Lung (tissue), 12 donors: Measurements from ENCODE around the gene GIT1. TPM values are rescaled to one million over a fixed set of nuclear protein-coding genes. Genes with fewer than 3 reads are reported as not detected.

Experiments used
- ATAC-seq: fragments of 200-7000 bp; cut with Tn5 transposase; one replicate; pipeline ENCODE4 v1.9.1; 2020; ENCODE audit warnings: moderate number of reproducible peaks; ENCODE audit not compliant: insufficient read depth, low FRiP score
- DNase-seq, 3 donors: peaks; one replicate each; pipeline ENCODE4 v3.0.0-alpha.2; 2013 to 2017
- H3K27ac ChIP-seq, 2 donors: one replicate each; pipeline ENCODE4 v1.5.1; 2013; ENCODE audit warnings: mild to moderate bottlenecking in 2 of 2, moderate library complexity in 2 of 2, control low read depth in 1 of 2, inconsistent platforms in 1 of 2, low read depth in 1 of 2, low read length in 1 of 2
- H3K27me3 ChIP-seq, 3 donors: one replicate each; pipeline ENCODE4 v1.5.1; 2013; ENCODE audit warnings: low read length in 2 of 3; ENCODE audit not compliant: control insufficient read depth in 3 of 3, insufficient read depth in 3 of 3
- H3K36me3 ChIP-seq, 4 donors: one replicate each; pipeline ENCODE4 v1.5.1; 2013; ENCODE audit warnings: low read length in 4 of 4, mild to moderate bottlenecking in 1 of 4, moderate library complexity in 1 of 4; ENCODE audit not compliant: control insufficient read depth in 4 of 4, insufficient read depth in 4 of 4
- H3K4me1 ChIP-seq, 5 donors: one replicate each; pipeline ENCODE4 v1.5.1; 2013; ENCODE audit warnings: low read length in 5 of 5, mild to moderate bottlenecking in 2 of 5, moderate library complexity in 1 of 5; ENCODE audit not compliant: control insufficient read depth in 5 of 5, insufficient read depth in 5 of 5
- H3K4me3 ChIP-seq: one replicate; pipeline ENCODE4 v1.5.1; 2013; ENCODE audit warnings: mild to moderate bottlenecking, control low read depth, moderate library complexity
- H3K9ac ChIP-seq, 2 donors: one replicate each; pipeline ENCODE4 v1.5.1; 2013; ENCODE audit warnings: low read length in 2 of 2, control low read depth in 1 of 2; ENCODE audit not compliant: insufficient read depth in 1 of 2
- H3K9me3 ChIP-seq, 4 donors: one replicate each; pipeline ENCODE4 v1.5.1; 2013; ENCODE audit warnings: low read length in 3 of 4, mild to moderate bottlenecking in 1 of 4, moderate library complexity in 1 of 4; ENCODE audit not compliant: control insufficient read depth in 4 of 4, insufficient read depth in 3 of 4
- CTCF ChIP-seq: IDR thresholded peaks from 2 replicates; pipeline ENCODE4 v1.5.1; 2012; ENCODE audit warnings: mild to moderate bottlenecking; ENCODE audit errors: control extremely low read depth, extremely low read depth
- WGBS, 2 donors: extraction: QIAGEN DNeasy Blood & Tissue Kit; methylation state at CpG; one replicate each; pipeline ENCODE4 v1.1.7; 2013; 5-methylcytosine and 5-hydroxymethylcytosine counted together
- polyA plus RNA-seq, 2 donors: library from polyadenylated mRNA; stranded (reverse); fragments of 200-250 nt; gene quantifications; one replicate each; pipeline ENCODE4 v1.2.1, GENCODE V29; 2013
- total RNA-seq, 2 donors: library from RNA; depleted of rRNA in 1 of 2; stranded (reverse); fragments of >200 nt in 1 of 2; gene quantifications; one replicate each; pipeline ENCODE4 v1.2.1, GENCODE V29; 2014 to 2021
- donor health status: control.
- donor health status: control.
- donor health status: Bipolar disorder and iron deficiency.
- donor health status: healthy.
- donor health status: DM: yes; HTN: yes; CAD: no.

GIT1 gene
- total and polyA plus RNA-seq, 4 donors, result 29.8 to 49.9 (median 41.2) TPM

DNA sequence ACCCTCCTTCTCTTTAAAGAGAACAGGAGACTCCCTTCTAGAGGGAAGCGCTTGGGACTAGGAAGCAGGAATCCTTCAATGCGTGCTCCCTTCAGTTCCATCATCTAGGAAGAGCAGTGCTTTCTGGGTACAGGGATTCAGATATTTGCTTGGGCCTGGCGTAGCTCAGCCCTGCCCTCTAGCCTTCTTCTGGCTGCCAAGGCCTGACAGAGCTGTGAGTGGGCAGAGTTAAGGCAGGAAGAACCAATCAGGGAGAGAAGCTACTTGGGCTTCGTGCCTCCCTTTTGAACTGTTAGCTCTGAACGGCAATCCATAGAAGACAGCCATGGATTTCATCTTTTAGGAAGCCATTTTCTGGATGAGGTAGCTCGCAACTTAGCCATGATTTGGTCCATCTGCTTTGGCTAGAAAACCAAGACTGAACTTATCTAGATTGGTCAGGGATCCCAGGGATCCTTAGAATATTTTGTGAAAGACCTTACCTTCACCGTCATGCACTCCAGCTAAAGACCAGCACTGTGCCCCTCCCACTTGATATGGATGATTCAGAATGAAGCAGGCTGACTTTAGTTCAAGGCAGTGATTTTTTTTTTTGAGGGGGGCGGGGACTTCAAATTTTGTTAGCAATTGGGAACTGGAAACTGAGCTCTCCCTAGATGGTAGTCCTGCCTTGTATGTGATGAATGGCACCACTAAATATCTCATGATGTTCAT is 35.7 kb upstream of the GIT1 start:
- Histone ChIP-seq H3K9ac (no peak overlapping the region), H3K4me3 (no peak overlapping the region), H3K4me1 (peaks cover 0 to 11% (median 11%) of the 10 kb centered on the region in 5 donors), H3K27me3 (peaks cover 0 to 11% (median 11%) of the 10 kb centered on the region in 3 donors), H3K9me3 (peaks cover 0 to 3% (median 0%) of the 10 kb centered on the region in 4 donors), H3K36me3 (peaks cover 0 to 7% (median 0%) of the 10 kb centered on the region in 4 donors), H3K27ac (peak overlapping the region in 1 of 2 donors; percentile 14)
- peak in 2 of 3 donors; percentile 33 to 49 for DNase-seq
- WGBS, 2 donors, result 82 to 86% methylated on average over 8 of the region's 8 CpGs
- TF ChIP-seq CTCF, result no peak
- no peak for ATAC-seq

DNA sequence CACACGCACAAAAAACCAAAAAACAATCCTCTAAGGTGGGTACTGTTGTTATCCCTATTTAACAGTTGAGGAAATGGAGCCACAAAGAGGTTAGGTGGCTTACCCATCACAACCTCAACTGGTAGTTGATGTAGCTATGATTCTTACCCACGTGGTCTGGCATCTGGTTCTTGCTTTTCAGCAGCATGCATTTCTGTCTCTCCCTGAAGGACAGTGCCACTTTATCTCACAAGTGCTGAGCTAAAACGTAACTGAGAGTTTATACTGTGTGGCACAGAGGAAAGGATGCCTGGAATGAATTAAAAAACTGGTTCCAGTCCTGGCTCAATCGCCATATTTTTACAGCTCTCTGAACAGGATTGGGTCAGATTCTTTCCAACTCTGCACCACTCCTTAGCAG is 35.1 kb upstream of the GIT1 start:
- peak overlapping the region in 1 of 2 donors; percentile 14 for H3K27ac ChIP-seq
- DNase-seq, result no peak
- H3K4me1 ChIP-seq, result peaks cover 0 to 11% (median 11%) of the 10 kb centered on the region in 5 donors
- 77 to 90% methylated on average over 4 of the region's 4 CpGs for WGBS, 2 donors
- H3K36me3 ChIP-seq, result peaks cover 0 to 5% (median 0%) of the 10 kb centered on the region in 4 donors
- peaks cover 0 to 16% (median 12%) of the 10 kb centered on the region in 3 donors for H3K27me3 ChIP-seq
- H3K9ac ChIP-seq, result no peak overlapping the region
- H3K4me3 ChIP-seq, result no peak overlapping the region
- ATAC-seq, result no peak
- H3K9me3 ChIP-seq, result peaks cover 0 to 3% (median 0%) of the 10 kb centered on the region in 4 donors
- TF ChIP-seq CTCF, result no peak

- peaks cover 0 to 3% (median 0%) of the 10 kb centered on the region in 4 donors for H3K36me3 ChIP-seq
- DNase-seq (no peak), ATAC-seq (no peak)
- WGBS, 2 donors, result 53 to 54% methylated on average over 4 of the region's 4 CpGs
- peaks cover 0 to 13% (median 11%) of the 10 kb centered on the region in 5 donors for H3K4me1 ChIP-seq
- peaks cover 0 to 29% (median 24%) of the 10 kb centered on the region in 3 donors for H3K27me3 ChIP-seq
- H3K9ac ChIP-seq, result no peak overlapping the region
- no peak for TF ChIP-seq CTCF
- no peak overlapping the region for H3K4me3 ChIP-seq
- peak overlapping the region in 1 of 2 donors; percentile 93 for H3K27ac ChIP-seq
- H3K9me3 ChIP-seq, result peaks cover 0 to 3% (median 0%) of the 10 kb centered on the region in 4 donors
Observed at GRCh38 chr17:29623283-29623647, 33.8 kb upstream of the GIT1 start.
